K562 (cell line): ENCODE results near the gene VPS11. TPM values are rescaled to one million over a fixed set of nuclear protein-coding genes. Genes with fewer than 3 reads are reported as not detected.

Source experiments
- MCM2 ChIP-seq: fragments of 450-650 bp; IDR thresholded peaks from 2 replicates; pipeline ENCODE4 v1.6.1; 2017; ENCODE audit warnings: low read depth, mild to moderate bottlenecking
- MECOM ChIP-seq: fragments of 250-450 bp; sonication (Bioruptor Pico); IDR thresholded peaks from 2 replicates; pipeline ENCODE4 v1.8.0; 2022; ENCODE audit warnings: inconsistent platforms
- SOX6 ChIP-seq: fragments of 450-650 bp; IDR thresholded peaks from 2 replicates; pipeline ENCODE4 v1.6.1; 2014; ENCODE audit warnings: mild to moderate bottlenecking
- SRSF1 ChIP-seq: fragments of 200-400 bp; formaldehyde crosslinking; IDR thresholded peaks from 2 replicates; pipeline ENCODE4 v1.6.1; 2017; ENCODE audit warnings: mild to moderate bottlenecking, low read depth, low read length, moderate library complexity
- TGIF2 ChIP-seq: sonication (generic); formaldehyde crosslinking; IDR thresholded peaks from 2 replicates; pipeline ENCODE4 v1.8.1; 2022; ENCODE audit warnings: mild to moderate bottlenecking, missing genetic modification reagents, moderate library complexity
- TSC22D4 ChIP-seq: fragments of 450-650 bp; IDR thresholded peaks from 2 replicates; pipeline ENCODE4 v1.6.1; 2016; ENCODE audit warnings: missing genetic modification characterization, missing biosample characterization, control low read depth
- ZBTB12 ChIP-seq: fragments of 250-450 bp; sonication (Bioruptor Pico); IDR thresholded peaks from 2 replicates; pipeline ENCODE4 v1.4.0; 2020
- ZNF512 ChIP-seq: IDR thresholded peaks from 2 replicates; pipeline ENCODE4 v1.6.1; 2016; ENCODE audit warnings: missing genetic modification characterization, missing compliant biosample characterization
- ZNF764 ChIP-seq: fragments of 250-450 bp; sonication (Bioruptor Pico); IDR thresholded peaks from 2 replicates; pipeline ENCODE4 v1.4.0; 2020; ENCODE audit warnings: low read depth, mild to moderate bottlenecking, moderate library complexity
- polyA plus RNA-seq, 8 experiments: library from polyadenylated mRNA; depleted of rRNA in 4 of 8; stranded (reverse) in 5 of 8; unstranded in 3 of 8; fragments of >200 nt; fragmentation: Nextera tagmentation in 2 of 8; fragmentation: Illumina TruSeq in 1 of 8; extraction: Ambion mirVana in 2 of 8; extraction: Trizol in 1 of 8; gene quantifications; 2 replicates each; pipeline versions ENCODE4 v1.2.1 to v1.2.3, GENCODE V29; 2011 to 2014; ENCODE audit warnings: inconsistent platforms in 1 of 8, missing spikeins in 1 of 8
- total RNA-seq, 7 experiments: library from RNA; depleted of rRNA in 6 of 7; stranded (reverse); fragments of >200 nt in 6 of 7; fragmentation: Illumina TruSeq in 2 of 7; extraction: Trizol in 2 of 7; gene quantifications; 2 replicates each; pipeline versions ENCODE4 v1.2.1 to v1.2.3, GENCODE V29; 2011 to 2021; ENCODE audit warnings: low replicate concordance in 1 of 7
- TF ChIP-seq, protein P1 (sequence below): fragments of 450-650 bp; IDR thresholded peaks from 2 replicates; pipeline ENCODE4 v1.6.1; 2018; ENCODE audit not compliant: partially characterized antibody
- TF ChIP-seq, protein P2 (sequence below), 2 experiments: IDR thresholded peaks; 2 replicates each; pipeline ENCODE4 v1.6.1; 2011; ENCODE audit warnings: borderline replicate concordance in 1 of 2, control low read depth in 1 of 2, low read depth in 1 of 2, low read length in 1 of 2, mild to moderate bottlenecking in 1 of 2, mixed read lengths in 1 of 2, moderate library complexity in 1 of 2; ENCODE audit not compliant: insufficient read depth in 1 of 2, insufficient read length in 1 of 2, poor library complexity in 1 of 2, severe bottlenecking in 1 of 2; ENCODE audit errors: extremely low read depth in 1 of 2
- TF ChIP-seq, protein P3 (sequence below): fragments of 150-350 bp; IDR thresholded peaks from 2 replicates; pipeline ENCODE4 v1.6.1; 2014; ENCODE audit warnings: low read depth, mild to moderate bottlenecking, low read length, borderline replicate concordance

VPS11 gene
- total and polyA plus RNA-seq, 9 of the 15 experiments (the other 6 are each of a cell fraction or from before 2014, with no cell fraction given), result 14.1 to 35.5 (median 27.5) TPM

DNA sequence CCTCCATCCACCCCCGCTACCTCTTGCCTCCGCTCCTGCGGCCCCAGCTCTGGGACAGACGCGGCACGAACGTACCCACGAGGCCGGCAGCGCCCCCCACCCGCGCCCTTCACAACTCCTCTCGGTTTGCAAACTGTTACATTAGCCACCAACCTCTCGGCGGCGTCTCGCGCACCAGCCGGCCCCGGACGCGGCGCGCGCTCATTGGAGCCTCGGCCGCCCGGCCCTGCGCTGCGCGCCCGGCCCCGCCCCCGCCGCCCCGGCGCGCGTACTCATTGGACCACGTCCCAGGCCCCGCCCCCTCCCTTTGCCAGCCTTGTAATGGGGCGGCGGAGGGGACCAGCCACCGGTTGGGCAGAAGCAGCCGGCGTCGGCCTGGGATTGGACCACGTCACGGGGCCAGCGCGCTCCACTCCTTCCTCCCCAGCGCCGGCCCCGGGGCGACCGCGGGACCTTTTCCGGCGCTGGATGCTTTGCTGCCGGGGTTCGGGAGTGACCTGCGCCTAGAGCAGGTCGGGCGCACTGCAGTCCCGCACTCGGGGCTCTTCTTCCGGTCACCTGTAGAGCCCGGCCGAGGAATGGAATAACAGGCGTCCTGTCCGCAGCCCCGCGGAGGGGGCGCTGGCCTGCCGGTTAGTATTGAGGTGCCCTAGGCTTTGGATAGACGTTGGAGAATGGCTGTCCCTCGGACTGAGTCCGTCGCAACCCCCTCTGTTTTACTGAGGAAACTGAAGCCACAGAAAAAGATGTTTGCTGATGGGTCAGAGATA lies 10.4 kb upstream of the VPS11 start, which contains the start of gene HYOU1 (continued):
- TF ChIP-seq, protein P1, sequence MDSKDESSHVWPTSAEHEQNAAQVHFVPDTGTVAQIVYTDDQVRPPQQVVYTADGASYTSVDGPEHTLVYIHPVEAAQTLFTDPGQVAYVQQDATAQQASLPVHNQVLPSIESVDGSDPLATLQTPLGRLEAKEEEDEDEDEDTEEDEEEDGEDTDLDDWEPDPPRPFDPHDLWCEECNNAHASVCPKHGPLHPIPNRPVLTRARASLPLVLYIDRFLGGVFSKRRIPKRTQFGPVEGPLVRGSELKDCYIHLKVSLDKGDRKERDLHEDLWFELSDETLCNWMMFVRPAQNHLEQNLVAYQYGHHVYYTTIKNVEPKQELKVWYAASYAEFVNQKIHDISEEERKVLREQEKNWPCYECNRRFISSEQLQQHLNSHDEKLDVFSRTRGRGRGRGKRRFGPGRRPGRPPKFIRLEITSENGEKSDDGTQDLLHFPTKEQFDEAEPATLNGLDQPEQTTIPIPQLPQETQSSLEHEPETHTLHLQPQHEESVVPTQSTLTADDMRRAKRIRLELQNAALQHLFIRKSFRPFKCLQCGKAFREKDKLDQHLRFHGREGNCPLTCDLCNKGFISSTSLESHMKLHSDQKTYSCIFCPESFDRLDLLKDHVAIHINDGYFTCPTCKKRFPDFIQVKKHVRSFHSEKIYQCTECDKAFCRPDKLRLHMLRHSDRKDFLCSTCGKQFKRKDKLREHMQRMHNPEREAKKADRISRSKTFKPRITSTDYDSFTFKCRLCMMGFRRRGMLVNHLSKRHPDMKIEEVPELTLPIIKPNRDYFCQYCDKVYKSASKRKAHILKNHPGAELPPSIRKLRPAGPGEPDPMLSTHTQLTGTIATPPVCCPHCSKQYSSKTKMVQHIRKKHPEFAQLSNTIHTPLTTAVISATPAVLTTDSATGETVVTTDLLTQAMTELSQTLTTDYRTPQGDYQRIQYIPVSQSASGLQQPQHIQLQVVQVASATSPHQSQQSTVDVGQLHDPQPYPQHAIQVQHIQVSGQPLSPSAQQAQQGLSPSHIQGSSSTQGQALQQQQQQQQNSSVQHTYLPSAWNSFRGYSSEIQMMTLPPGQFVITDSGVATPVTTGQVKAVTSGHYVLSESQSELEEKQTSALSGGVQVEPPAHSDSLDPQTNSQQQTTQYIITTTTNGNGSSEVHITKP, result peak; percentile 95
- TF ChIP-seq ZBTB12 (peak; percentile 66), SOX6 (peak; percentile 27; the same call in 1 of the 2 replicates), TGIF2 (CRISPR knock-in tag) (no peak), ZNF512 (tag) (no peak), SRSF1 (no peak), MCM2 (no peak), ZNF764 (CRISPR knock-in tag) (no peak), TSC22D4 (tag) (no peak), MECOM (CRISPR knock-in tag) (no peak)
- TF ChIP-seq, protein P2, sequence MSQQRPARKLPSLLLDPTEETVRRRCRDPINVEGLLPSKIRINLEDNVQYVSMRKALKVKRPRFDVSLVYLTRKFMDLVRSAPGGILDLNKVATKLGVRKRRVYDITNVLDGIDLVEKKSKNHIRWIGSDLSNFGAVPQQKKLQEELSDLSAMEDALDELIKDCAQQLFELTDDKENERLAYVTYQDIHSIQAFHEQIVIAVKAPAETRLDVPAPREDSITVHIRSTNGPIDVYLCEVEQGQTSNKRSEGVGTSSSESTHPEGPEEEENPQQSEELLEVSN (IDR thresholded peaks at IDR 0.05; ENCODE audit: borderline replicate concordance in 1 of 2, extremely low read depth in 1 of 2, insufficient read depth in 1 of 2, insufficient read length in 1 of 2, low read depth in 1 of 2, low read length in 1 of 2, poor library complexity in 1 of 2, severe bottlenecking in 1 of 2), result peak in 1 of 2 experiments; percentile 58
- TF ChIP-seq, protein P3, sequence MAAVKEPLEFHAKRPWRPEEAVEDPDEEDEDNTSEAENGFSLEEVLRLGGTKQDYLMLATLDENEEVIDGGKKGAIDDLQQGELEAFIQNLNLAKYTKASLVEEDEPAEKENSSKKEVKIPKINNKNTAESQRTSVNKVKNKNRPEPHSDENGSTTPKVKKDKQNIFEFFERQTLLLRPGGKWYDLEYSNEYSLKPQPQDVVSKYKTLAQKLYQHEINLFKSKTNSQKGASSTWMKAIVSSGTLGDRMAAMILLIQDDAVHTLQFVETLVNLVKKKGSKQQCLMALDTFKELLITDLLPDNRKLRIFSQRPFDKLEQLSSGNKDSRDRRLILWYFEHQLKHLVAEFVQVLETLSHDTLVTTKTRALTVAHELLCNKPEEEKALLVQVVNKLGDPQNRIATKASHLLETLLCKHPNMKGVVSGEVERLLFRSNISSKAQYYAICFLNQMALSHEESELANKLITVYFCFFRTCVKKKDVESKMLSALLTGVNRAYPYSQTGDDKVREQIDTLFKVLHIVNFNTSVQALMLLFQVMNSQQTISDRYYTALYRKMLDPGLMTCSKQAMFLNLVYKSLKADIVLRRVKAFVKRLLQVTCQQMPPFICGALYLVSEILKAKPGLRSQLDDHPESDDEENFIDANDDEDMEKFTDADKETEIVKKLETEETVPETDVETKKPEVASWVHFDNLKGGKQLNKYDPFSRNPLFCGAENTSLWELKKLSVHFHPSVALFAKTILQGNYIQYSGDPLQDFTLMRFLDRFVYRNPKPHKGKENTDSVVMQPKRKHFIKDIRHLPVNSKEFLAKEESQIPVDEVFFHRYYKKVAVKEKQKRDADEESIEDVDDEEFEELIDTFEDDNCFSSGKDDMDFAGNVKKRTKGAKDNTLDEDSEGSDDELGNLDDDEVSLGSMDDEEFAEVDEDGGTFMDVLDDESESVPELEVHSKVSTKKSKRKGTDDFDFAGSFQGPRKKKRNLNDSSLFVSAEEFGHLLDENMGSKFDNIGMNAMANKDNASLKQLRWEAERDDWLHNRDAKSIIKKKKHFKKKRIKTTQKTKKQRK, result no peak
